SK-MEL-5 (cell line): Measurements from ENCODE around the gene TCL1B. TPM values are rescaled to one million over a fixed set of nuclear protein-coding genes. Genes with fewer than 3 reads are reported as not detected.
A peak's percentile ranks its signal among the peaks of the same experiment; 100 is the strongest.

Experiments
- DNase-seq: peaks from one replicate; pipeline ENCODE4 v3.0.0-alpha.2; 2016; ENCODE audit warnings: low read depth, low spot score
- in situ Hi-C: cut with HindIII; loops from 2 replicates; pipeline ENCODE4 v1.10.0; 2016; ENCODE audit warnings: low sequenced_read_pairs, high pct_unique_total_duplicates, low pct_unique_long_range_greater_than_20kb
- total RNA-seq: library from RNA; depleted of rRNA; stranded (reverse); fragments of >200 nt; shearing (Covaris generic); gene quantifications from 2 replicates; pipeline ENCODE4 v1.2.3, GENCODE V29; 2014

Gene TCL1B
- total RNA-seq, 1 experiment from 2014 or later: not detected

DNA sequence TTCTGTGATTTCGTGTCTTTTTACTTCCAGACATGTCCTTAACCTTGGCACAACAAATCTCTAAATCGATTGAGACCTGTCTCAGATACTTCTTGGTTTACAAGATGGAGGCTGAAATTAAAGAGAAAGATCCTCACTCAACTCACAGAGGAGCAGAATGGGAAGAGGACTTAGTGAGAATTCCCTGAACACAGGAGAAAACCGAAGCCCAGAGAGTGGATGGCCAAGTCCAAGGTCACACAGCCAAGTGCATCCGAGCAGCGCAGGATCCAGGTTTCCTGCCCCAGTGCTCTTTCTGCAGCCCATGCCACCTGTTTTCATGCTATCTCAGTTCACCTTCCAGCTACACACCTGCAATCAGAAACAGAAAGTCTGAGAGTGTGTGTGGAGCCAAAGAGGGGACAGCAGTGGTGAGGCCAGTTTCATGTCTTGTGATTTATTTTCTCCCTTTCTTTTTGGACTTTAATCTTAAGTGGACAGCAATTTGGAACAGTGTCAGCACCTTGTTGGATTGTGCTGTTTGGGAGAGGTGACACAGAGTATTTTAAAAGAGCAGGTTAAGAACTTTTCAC lies 22.9 kb upstream of the TCL1B start:
- in situ Hi-C loops: loop anchor here (25.0 kb wide), 1 partner anchor 101 kb away; no protein-coding TSS in a partner anchor
- no peak for DNase-seq

DNA sequence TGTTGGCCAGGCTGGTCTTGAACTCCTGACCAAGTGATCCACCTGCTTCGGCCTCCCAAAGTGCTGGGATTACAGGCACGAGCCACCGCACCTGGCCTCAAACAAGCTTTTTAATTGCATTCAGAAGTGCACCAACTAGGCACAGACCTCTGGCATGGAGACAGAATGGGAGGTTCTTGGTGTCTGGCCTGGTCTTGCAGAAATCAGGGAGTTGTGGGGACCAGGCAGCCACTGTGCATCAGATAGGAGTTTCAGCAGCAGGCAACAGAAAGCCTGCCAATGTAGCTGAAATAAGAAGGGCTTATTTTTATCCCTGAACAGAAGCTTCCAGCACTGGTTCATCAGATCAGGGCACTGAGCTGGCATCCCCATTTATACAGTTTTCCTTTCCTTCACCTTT lies 22.2 kb upstream of the TCL1B start:
- DNase-seq: no peak
- in situ Hi-C loops: loop anchor here (25.0 kb wide), 1 partner anchor 102 kb away; no protein-coding TSS in a partner anchor

DNA sequence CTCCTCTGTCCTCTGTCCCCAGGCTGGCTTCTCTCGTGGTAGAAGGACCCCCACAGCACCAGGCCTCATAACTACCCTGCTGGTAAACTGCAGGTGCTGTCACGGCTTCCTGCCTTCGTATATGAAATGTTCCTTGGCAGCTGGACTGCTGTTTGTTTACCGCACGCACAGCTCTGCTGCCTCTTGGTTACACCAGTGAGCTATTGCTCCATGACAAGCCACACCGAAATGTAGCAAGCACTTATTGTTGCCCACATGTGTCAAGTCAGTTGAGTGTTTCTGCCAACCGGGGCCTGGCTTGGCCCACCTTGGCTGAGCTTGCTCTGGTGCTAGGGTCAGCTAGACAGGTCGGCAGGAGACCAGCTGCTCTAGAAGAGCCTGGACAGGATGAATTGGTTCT lies 21.7 kb upstream of the TCL1B start:
- in situ Hi-C loops: loop anchor here (25.0 kb wide), 1 partner anchor 102 kb away; no protein-coding TSS in a partner anchor
- DNase-seq: no peak

DNA sequence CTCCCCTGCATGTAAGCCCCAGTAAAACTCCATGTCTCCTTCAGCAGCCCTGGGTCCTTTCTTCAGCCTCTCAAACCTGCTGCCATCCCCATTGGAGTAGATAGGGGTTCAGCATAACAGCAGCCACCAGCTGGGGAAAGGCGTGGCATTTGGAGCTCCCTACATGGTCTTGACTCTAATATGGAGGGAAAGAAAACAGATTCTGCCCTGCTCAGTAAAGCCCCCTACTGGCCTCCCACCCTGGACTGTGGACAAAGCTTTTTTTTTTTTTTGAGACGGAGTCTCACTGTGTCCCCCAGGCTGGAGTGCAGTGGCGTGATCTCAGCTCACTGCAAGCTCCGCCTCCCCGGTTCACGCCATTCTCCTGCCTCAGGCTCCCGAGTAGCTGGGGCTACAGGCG lies 20.7 kb upstream of the TCL1B start:
- DNase-seq: peak; percentile 22
- in situ Hi-C loops: loop anchor here (25.0 kb wide), 1 partner anchor 103 kb away; no protein-coding TSS in a partner anchor

DNA sequence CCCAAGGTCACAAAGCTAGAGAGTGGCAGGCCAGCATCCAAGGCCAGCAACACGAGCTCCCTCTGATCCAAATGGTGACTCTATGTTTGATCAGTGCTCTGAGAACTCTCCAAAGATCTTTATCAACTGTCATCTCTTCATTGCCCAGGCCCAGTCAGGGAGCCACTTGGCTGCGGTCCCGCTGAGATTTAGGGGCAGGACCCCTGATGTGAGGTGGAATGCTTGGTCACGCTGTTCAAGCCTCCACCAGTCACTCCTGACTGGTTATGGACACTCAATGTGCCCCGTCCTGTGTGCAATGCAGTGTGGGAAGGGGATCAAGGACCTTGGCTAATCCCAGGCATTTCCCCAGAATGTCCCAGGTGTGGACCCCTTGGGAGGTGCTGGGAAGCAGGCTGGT lies 19.8 kb upstream of the TCL1B start:
- in situ Hi-C loops: loop anchor here (25.0 kb wide), 1 partner anchor 104 kb away; no protein-coding TSS in a partner anchor

DNA sequence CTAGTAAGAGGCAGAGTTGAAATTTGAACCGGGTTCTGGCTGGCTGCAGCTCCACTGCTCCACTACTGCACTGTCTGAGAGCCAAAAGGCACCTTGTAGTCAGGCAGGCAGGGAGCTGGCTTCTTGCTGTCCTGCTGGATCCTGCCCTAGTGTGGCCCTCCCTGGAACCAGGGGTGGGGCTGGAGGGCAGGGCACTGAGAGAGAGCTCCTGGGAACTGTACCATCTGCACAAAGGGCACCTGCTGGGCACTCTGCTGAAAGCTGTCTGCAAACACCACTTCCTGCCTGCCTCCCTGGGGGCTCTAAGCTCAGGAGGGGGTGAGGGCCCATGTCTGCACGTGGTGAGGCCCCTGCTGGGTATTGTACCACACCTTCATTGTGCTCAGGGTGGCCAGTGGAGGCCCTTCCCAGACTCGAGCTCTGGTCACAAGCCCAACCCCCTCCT lies 19.0 kb upstream of the TCL1B start:
- DNase-seq: no peak
- in situ Hi-C loops: loop anchor here (25.0 kb wide), 1 partner anchor 105 kb away; no protein-coding TSS in a partner anchor

More for the DNA sequence above, 19.8 kb upstream of the TCL1B start:
- no peak for DNase-seq

DNA sequence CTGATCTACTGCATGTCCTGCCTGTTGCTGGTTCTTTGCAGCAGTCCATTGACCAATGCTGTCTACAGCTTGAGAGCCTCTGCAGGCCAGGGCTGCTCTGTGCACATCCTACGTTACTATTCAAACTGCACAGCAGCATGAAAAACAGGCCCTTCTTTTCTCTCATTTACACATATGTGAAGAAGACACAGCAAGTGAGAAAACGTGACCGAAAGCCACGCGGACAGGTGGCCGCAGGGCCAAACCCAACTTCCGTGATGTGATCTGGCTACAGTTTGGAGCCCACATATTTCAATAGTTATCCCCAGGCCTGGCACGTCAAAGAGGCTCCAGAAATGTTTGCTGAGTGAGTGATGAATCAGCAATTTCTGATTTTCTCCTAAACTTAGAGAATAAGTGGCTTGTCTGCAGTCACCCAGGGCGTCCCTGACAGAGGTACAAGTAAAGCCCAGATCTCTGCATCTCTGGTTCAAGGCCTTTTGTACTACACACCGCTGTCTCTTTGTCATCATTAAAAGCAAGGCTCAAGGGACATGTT lies 17.9 kb upstream of the TCL1B start:
- no peak for DNase-seq
- in situ Hi-C loops: loop anchor here (25.0 kb wide), 1 partner anchor 106 kb away; no protein-coding TSS in a partner anchor

DNA sequence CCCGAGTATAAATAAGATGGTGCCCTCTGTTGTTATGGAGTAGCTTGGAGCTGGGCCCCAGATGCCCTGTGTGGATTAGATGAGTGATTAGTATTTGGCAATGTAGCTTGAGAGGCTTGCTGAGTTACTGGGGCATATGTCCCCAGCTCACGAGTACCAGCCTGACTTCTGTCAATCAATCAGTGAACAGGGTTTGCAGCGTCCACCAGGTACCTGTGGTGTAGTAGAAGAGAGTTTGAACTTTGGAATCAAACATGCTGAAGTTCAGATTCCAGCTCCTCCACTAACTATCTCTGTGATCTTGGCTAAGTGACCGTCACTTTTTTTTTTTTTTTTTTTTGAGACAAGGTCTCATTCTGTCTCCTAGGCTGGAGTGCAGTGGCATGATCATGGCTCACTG lies 11.6 kb upstream of the TCL1B start:
- in situ Hi-C loops: loop anchor here (25.0 kb wide), 1 partner anchor 112 kb away; no protein-coding TSS in a partner anchor

DNA sequence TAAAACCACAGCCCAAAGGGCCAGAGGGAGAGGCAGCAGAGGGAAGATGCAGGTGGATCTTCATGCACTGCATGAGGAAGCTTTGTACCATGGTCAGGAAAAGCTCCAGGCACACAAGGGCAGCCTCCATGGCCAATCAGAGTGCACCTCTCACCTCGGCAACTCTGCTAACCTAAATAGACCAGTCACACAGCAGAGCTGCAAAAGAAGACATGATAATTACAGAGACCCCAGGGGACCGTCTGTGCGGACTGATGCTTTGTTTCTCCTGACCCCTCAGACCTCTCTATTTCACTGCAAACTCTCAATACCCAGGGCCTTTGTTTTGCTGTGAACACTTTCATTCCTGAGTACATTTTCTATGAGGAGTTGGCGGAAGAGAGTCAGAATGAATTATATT lies 10.7 kb upstream of the TCL1B start:
- no peak for DNase-seq
- in situ Hi-C loops: no loop called here

More for the DNA sequence above, 11.6 kb upstream of the TCL1B start:
- no peak for DNase-seq

DNA sequence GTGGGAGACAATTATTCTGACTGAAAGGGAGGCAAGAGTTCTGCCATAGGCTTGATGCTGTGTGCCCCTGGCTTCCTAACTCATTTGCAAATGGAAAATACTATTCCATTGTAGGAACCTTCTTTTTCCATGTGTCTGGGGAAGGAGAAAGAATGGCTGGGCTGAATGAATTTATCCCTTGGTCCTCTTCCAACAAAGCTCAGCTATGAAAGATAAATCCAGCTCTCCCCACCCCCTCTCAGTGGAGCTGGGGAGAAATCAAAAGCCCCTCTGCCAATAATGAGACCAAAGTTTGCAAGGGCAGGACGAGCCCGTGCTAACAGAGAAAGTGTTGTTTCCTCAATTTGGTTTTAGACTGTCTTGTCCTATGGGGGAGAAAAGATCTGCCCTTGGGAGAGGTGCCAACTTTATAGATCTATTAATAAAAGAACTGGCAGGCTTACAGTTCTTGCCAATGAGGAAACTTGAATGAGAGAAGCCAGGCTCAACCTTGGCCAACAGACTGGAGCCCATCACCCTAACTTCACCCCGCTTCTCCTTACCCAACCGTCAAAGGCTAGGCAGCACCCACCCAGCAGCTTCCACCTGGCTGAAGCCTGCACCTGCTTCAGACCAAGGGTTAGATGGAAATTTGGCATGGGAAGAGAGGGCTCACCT lies 8.9 kb upstream of the TCL1B start:
- in situ Hi-C loops: no loop called here
- DNase-seq: no peak

DNA sequence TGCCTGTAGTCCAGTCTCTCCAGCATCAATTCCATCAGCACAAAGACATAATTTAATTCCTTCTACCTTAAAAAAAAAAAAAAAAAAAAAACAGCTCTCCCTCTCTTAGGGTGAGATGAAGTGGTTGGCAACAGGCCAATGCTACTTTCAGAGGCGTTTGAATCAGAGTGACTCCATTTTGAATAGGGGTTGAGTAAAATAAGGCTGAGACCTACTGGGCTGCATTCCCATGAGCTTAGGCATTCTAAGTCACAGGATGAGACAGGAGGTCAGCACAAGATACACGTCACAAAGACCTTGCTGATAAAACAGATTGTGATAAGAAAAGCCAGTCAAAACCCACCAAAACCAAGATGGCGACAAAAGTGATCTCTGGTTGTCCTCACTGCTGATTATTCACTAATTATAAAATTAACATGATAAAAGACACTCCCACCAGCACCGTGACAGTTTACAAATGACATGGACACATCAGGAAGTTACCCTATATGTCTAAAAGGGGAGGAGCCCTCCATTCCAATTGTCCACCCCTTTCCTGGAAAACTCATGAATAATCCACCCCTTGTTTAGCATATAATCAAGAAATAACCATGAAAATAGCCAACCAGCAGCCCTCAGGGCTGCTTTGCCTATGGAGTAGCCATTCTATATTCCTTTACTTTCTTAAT lies 6.9 kb upstream of the TCL1B start:
- DNase-seq: no peak
- in situ Hi-C loops: no loop called here

DNA sequence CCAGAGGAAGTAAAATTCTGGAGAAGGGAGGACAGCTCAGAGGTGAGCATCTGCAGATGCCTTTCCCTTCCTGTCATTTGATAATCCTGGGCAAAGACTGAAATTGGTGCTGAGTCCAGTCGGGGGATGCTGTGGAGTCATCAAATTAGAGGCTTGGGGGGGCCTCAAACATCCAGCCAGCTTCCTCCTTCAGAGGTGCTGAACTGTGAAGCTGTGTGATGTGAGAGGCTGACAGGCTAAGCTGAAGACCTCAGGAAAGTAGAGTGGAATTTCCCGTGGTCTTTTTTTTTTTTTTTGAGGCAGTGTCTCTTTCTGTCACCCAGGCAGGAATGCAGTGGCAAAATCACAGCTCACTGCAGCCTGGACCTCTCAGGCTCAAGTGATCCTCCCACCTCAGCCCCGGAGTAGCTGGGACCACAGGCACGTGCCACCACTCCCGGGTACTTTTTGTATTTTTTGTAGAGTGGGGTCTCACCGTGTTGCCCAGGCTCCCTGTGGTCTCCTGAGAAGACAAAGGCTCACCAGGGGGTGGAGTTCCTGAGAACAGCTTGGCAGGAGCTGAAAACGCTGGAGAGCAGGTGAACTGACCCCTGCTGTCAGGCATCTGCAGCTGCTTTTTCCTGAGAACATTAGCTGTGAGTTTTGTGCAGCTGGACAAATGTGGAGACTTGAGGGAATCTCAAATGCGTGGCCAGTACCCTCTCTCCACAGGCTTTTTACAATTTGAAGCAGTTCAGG lies 6.1 kb upstream of the TCL1B start:
- DNase-seq: peak; percentile 21
- in situ Hi-C loops: no loop called here

DNA sequence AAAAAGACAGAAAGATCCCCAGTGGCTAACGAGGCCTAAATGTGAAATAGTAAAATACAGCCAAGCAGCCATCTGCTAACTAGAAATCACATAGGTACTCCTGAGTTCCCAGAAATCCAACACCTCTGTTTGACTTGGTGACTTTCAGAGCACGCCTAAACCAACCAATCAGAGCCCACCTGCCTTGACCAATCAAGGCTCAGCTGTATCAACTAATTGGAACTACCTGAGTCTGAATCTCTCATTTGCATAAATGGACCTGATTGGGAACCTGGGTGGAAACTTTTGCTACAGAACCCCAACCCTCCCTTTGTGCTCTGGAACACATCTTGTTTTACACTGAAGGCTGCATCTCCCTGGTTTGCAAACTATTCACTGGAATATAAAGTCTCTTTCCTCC lies 5.1 kb upstream of the TCL1B start:
- in situ Hi-C loops: no loop called here
- DNase-seq: no peak

DNA sequence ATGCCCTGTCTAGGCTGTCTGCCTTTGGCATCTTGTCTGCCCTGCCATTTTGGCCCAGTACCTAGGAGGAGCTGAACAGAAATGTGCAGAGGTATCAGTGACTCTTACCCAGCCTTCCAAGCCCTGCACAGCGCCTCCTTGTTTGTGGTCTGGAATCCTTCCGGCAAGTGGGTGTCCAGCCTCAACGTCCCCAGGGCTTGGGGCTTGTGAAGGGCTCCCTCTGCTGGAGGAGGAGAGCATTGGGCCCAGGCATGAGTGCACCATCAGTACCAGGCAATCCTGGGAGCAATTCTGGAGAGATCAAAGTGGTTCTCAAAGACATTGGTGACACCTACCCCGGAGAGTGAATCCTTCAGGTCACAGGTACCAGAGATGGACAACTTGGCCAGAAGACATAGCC lies 2.4 kb upstream of the TCL1B start:
- in situ Hi-C loops: no loop called here
- peak; percentile 80 for DNase-seq

DNA sequence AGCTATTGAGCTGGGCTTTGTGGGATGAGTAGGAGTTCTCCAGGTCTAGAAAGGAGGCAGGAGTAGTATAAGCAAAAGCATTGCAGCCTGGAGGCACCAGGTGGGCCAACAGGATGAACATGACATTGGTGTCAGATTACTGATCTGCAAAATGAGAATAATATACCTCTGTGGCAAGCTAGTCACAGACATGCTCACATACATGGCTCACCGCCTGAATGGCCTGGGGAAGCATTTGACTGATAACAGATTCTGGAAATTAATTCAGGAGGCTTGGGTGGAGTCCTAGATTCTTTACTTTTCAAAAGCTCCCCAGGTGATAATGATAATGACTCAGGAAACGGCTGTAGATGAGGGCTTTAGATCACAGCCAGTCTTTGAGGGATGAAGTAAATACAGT lies 709 bp downstream of the TCL1B start:
- no peak for DNase-seq
- in situ Hi-C loops: no loop called here

DNA sequence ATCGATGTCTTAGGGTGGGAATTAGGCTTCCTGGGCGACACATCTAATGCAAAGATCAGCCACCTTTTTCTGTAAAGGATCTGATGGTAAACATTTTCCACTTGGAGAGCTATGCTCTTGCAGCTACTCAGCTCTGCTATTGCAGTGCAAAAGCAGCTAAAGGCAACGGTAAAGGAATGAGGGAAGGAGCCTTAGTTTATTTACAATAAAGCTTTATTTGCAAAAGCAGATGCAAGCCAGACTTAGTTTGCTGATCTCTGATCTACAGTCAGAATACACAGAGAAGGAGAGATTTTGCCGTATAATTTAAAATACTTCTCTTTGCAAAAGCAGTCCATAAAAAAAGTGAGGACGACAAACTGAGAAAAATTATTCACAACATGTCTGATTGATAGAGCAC lies 3.2 kb downstream of the TCL1B start:
- in situ Hi-C loops: no loop called here
- DNase-seq: no peak

DNA sequence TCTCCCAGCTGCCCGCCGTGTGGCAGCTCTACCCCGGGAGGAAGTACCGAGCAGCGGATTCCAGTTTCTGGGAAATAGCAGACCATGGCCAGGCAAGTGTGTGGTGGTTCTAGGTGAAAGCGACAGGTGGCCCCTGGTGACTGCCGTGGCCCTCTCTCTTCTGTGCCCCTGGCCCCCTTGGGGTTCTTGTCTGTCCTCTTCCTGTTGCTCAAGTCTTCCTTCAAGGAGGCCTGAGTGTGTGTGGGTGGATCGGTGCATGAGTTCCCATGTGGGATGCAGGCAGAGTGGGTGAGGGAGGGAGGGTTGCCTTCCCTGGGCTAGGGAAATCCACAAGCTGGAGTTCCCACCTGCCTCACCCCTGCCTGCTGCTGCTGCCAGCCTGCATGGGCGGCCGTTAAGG lies 4.6 kb downstream of the TCL1B start:
- no peak for DNase-seq
- in situ Hi-C loops: no loop called here

DNA sequence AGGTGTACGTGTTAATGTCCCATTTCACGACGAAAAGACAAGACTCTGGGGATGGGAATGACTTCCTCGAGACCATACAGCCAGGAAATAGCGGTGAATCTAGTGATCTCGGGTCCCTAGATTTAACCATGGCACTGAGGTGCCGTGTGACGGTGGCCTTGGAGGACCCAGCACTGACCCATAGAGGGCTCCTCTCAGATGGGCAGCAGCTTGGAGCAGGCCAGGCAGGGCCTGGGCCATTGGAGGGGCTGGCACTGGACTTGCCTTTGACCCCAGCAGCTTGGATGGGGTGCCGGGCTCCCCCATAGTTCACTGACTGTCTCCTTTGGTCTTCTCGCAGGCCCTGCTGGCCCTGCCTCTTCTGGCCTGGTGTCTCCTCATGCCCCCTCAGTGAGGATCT lies 5.4 kb downstream of the TCL1B start:
- in situ Hi-C loops: no loop called here
- no peak for DNase-seq
